RCC 7860 (cell line): ENCODE results near the gene CAMK1.

Experiments
- DNase-seq: peaks from one replicate; pipeline ENCODE4 v3.0.0-alpha.2; 2015; ENCODE audit warnings: low spot score
- FAIRE-seq: peaks from 2 replicates; lab custom pipeline; 2012; peaks lifted over from hg19 to GRCh38; lab: Jason Lieb, UNC

Gene CAMK1

GRCh38 chr3:9793161-9793781 is 23.5 kb upstream of the CAMK1 start:
- DNase-seq (peak; percentile 26), FAIRE-seq (no peak)

GRCh38 chr3:9792405-9793160 is 22.8 kb upstream of the CAMK1 start, which contains the start of the genes ARPC4 and TADA3:
ARPC4 (plus strand) TSS chr3:9793082; CDS start chr3:9793122, 40 bp downstream.
TADA3 (minus strand) TSS chr3:9792473; CDS start chr3:9791466, 1,007 bp downstream.
- DNase-seq (peak; percentile 84), FAIRE-seq (no peak)

- no peak for FAIRE-seq
Observed at GRCh38 chr3:9791790-9792404, 22.1 kb upstream of the CAMK1 start.

GRCh38 chr3:9791127-9791526 is 21.4 kb upstream of the CAMK1 start:
- FAIRE-seq (no peak), DNase-seq (no peak)

More at GRCh38 chr3:9791790-9792404, 22.1 kb upstream of the CAMK1 start:
- DNase-seq, result no peak

- DNase-seq, result no peak
- no peak for FAIRE-seq
Observed at GRCh38 chr3:9787714-9788113, 18.0 kb upstream of the CAMK1 start.

- no peak for DNase-seq
- FAIRE-seq, result no peak
Observed at GRCh38 chr3:9786825-9787669, 17.3 kb upstream of the CAMK1 start.

GRCh38 chr3:9786209-9786739 is 16.5 kb upstream of the CAMK1 start:
- DNase-seq, result no peak
- no peak for FAIRE-seq

- no peak for FAIRE-seq
- no peak for DNase-seq
Observed at GRCh38 chr3:9785602-9786001, 15.9 kb upstream of the CAMK1 start.

- DNase-seq, result no peak
- no peak for FAIRE-seq
Observed at GRCh38 chr3:9784965-9785364, 15.2 kb upstream of the CAMK1 start.

- no peak for DNase-seq
Observed at GRCh38 chr3:9783954-9784353, 14.2 kb upstream of the CAMK1 start.

GRCh38 chr3:9782770-9783169 is 13.0 kb upstream of the CAMK1 start:
- FAIRE-seq (no peak), DNase-seq (peak; percentile 9)

More at GRCh38 chr3:9783954-9784353, 14.2 kb upstream of the CAMK1 start:
- FAIRE-seq, result no peak

GRCh38 chr3:9781978-9782603 is 12.3 kb upstream of the CAMK1 start:
- no peak for FAIRE-seq
- no peak for DNase-seq

- DNase-seq (no peak), FAIRE-seq (no peak)
Observed at GRCh38 chr3:9781551-9781950, 11.8 kb upstream of the CAMK1 start.

- no peak for FAIRE-seq
Observed at GRCh38 chr3:9780910-9781309, 11.2 kb upstream of the CAMK1 start.

GRCh38 chr3:9780458-9780812 is 10.7 kb upstream of the CAMK1 start:
- peak; percentile 88 for FAIRE-seq

More at GRCh38 chr3:9780910-9781309, 11.2 kb upstream of the CAMK1 start:
- peak; percentile 27 for DNase-seq

GRCh38 chr3:9779721-9780457 is 10.1 kb upstream of the CAMK1 start:
- FAIRE-seq (peak; percentile 74), DNase-seq (peak; percentile 28)

More at GRCh38 chr3:9780458-9780812, 10.7 kb upstream of the CAMK1 start:
- peak; percentile 90 for DNase-seq

GRCh38 chr3:9779075-9779593 is 9.4 kb upstream of the CAMK1 start:
- FAIRE-seq (no peak), DNase-seq (no peak)

- DNase-seq, result peak; percentile 48
- FAIRE-seq, result peak; percentile 57
Observed at GRCh38 chr3:9778143-9779074, 8.7 kb upstream of the CAMK1 start.
